NCI-H1105 treated with DMSO at 0.1 percent for 48 hours (cell line): Measurements from ENCODE around the gene FAH.
A peak's percentile ranks its signal among the peaks of the same experiment; 100 is the strongest.
"Not testable (repeated sequence)": the region's sequence is repeated elsewhere in the genome, so short reads cannot be mapped to it uniquely, and the experiment has no call there.

Source experiments
- DNase-seq: peaks from one replicate; lab custom pipeline; 2025; lab: John Stamatoyannopoulos, UW

Gene FAH

GRCh38 chr15:80152896-80153876 lies at the start of gene FAH:
FAH (plus strand) TSS chr15:80152999; CDS start chr15:80153055, 56 bp downstream.
- peak; percentile 32 for DNase-seq

DNA sequence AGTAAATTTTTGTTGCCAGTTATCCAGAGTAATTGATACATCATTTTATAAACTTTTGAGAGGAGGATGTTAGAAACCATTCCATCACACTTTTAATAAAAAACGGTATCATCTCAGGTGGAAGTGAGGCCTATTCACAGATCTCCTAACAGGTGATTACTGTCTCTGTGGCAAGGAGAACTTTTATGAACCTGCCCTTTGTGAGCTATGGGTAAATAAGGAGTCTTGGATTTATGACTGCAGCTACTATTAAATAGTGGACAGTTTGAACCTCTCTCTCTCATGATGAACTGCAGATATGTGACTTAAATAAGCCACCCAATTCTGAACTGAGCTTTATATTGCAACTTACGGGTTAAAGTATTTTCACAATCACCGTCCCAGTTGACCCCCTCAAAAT lies 47.6 kb upstream of the FAH start:
- DNase-seq = no peak

DNA sequence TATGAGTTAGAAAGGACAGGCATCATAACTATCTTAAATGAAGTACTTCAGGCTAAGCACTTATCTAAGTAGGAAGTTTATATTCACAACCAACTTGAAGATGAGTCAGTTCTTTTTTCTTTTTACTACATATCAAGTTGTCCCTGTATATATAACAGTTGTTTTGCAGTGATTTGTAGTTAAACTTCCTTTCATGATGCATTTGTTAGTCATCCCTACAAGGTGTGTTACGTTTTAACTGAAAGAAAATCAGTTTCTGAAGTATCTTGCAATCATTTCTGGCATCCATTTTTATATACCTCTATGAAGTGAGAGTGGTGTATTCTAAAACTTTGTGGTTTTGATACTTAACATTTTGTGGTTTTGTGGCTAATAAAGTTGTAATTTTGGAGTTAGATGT lies 47.2 kb upstream of the FAH start:
- no peak for DNase-seq

- DNase-seq = no peak
These were observed 46.7 kb upstream of the FAH start for GRCh38 chr15:80106051-80106450.

DNA sequence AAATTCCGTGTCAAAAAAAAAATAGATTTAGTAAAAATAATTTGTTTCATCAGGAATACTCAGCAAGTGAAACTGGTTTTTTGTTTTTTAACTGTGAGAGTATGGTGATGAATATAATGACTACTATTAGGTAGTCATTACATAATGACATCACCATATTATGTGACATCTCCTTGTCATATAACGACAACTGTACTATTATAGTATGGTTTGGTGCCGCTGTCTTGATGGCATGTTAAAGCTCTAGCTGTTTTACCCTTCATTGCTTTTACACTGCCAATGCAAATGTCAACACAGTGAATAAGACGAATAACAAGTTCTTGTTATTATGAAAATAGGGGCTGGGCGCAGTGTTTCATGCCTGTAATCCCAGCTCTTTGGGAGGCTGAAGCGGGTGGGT lies 45.6 kb upstream of the FAH start:
- no peak for DNase-seq

GRCh38 chr15:80107774-80108173 lies 45.0 kb upstream of the FAH start:
- no peak for DNase-seq

GRCh38 chr15:80109388-80109787 lies 43.4 kb upstream of the FAH start:
- no peak for DNase-seq

GRCh38 chr15:80110920-80111319 lies 41.9 kb upstream of the FAH start:
- DNase-seq = no peak

GRCh38 chr15:80114114-80114513 lies 38.7 kb upstream of the FAH start:
- peak; percentile 27 for DNase-seq

DNA sequence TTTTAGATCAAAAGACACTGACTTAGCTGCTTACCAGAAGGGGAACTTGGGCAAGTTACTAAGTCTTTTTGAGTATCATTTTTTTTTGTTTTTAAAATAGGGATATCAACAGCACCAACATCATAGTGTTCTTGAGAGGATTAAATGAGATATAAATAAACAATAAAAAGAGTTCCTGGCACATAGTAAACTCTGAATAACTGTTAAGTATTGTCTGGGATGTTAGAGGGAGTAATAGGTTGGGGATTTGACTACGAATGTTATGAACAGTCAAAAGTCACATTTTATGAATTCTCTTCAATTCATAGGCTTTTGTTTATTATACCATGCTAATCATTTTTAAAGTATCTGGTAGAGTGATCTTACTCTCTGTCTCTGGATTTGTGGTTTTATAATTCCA lies 37.8 kb upstream of the FAH start:
- DNase-seq = no peak

GRCh38 chr15:80118956-80119355 lies 33.8 kb upstream of the FAH start:
- DNase-seq = no peak

DNA sequence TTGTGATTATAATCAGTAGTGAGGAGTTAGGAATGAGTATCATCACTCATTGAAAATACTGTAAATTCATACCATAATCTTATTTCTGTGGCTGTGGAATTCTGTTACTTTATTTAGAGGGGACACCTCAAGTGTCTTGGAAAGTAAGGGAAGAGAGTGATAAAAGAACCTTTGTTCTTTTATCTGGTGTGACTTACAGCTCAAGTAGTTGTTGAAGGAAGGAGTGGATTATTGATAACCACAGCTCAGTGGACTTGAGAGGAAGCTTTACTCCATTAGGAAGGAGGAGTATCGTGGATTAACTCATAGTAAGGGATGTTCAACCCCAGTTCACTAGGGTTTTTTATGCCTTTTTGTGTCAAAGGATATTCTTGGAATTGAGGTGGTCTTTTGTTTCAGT lies 32.2 kb upstream of the FAH start:
- no peak for DNase-seq

GRCh38 chr15:80121546-80121945 lies 31.3 kb upstream of the FAH start:
- DNase-seq = peak; percentile 3

- DNase-seq = no peak
These were observed 29.8 kb upstream of the FAH start for GRCh38 chr15:80123034-80123433.

DNA sequence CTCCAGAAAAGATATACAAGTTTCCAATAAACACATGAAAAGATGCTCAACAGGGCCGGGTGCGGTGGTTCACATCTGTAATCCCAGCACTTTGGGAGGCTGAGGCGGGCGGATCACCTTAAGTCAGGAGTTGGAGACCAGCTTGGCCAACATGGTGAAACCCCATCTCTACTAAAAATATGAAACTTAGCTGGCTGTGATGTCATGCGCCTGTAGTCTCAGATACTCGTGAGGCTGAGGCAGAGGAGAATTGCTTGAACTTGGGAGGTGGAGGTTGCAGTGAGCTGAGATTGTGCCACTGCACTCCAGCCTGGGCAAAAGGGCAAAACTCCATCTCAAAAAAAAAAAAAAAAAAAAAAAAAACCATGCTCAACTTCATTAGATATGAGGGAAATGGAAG lies 25.5 kb upstream of the FAH start:
- DNase-seq = not testable (repeated sequence)

GRCh38 chr15:80127911-80128310 lies 24.9 kb upstream of the FAH start:
- no peak for DNase-seq

DNA sequence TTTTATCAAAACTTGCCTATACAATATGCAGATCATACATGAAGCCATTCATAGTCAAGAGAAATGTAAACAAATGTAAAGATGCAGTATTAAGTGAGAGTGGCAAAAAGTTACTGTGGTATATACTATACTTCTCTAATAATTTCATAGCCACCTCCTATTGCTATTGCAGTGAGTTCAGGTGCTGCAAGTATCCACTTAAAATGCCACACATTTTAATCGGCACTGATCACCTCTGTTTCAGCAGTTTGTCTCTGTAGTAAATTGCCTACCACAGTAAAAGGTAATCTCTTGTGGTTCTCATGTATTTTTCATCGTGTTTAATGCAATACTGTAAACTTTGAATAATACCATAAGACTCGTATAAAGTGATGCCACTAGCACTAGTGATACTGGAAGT lies 20.4 kb upstream of the FAH start:
- DNase-seq = no peak

DNA sequence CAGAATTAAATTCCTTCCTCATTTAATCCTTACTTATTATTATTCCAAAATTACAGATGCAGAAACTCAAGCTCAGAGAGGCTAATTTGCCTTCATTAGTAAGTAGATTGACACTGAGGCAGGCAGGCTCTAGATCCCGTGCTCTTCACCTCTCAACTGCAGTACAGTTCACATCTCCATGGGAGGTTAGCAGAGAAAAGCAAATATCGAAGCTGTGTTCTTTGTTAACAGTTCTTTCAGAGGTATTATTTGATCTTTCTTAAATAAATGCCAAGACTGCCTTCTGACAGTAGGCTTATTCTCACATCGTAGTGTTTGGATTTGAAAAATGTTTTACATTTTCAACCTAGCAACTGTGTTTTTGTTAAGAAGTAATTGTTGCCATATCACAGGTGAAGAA lies 15.9 kb upstream of the FAH start:
- no peak for DNase-seq

- DNase-seq = no peak
These were observed 13.8 kb upstream of the FAH start for GRCh38 chr15:80138961-80139360.

DNA sequence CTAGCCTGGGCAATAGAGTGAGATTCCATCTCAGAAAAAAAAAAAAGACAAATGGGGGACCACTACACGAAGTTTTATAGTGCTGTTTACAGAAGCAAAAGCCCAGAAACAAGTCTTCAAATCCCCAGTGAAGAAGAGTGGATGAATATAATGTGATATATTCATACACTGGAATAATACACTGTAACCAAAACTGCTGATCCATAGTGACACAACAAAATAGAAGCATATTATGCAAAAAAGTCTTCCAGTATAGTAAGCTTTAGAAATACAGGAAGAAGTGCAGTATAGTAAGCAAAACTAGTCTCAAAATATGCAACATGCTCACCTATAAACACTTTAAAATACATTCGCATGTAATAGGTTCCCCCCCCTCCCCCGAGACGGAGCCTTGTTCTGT lies 11.9 kb upstream of the FAH start:
- DNase-seq = no peak

DNA sequence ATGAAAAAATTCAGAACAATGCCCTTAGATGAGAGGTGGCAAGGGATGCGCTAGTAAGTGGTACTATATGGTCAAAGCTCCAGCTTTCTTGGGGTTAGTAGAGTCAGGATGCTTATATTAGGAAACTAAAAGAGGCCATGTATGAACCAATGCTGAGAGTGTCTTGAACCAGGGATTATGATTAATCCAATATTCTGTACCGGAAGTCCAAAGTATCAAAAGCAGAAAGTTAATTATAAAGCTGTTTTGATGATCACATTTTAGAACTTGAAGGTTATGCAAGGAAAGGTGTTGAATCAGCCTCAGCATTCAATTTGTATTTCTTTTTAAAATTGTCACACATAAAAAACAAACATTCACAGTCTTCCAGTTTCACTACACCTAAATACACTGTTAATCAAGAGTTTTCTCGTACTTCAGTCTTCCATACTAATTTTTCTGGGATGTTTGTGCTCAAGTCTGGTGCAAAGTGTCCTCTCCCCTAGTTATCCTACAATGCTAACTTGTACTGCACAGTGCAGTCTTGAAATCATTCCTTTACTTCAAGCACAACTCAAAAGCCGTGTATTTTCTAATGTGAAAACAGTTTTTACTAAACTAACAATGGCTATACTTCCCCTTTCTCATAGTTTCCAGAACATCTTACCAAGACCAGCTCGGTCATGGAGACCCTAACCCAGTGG lies 10.7 kb upstream of the FAH start:
- DNase-seq = no peak

DNA sequence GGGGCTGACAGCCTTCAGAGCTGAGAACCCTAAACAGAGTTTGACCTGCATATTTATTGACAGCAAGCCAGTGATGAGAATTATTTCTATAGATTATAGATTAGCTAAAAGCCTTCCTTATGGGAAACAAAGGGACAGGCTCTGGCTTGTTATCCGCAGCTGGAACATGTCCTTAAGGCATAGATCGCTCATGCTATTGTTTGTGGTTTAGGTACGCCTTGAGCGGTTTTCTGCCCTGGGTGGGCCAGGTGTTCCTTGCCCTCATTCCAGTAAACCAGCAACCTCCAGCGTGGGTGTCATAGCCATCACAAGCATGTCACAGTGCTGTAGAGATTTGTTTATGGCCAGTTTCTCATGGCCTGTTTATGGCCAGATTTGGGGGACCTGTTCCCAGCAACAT lies 10.2 kb upstream of the FAH start:
- DNase-seq = no peak

- no peak for DNase-seq
These were observed 1.7 kb upstream of the FAH start for GRCh38 chr15:80151148-80151547.
